Neutrophil (primary cell): ENCODE results near the gene CBLN2.

Experiments
- H3K27ac ChIP-seq: fragments of 200-600 bp; sonication (generic); 2 replicates; pipeline ENCODE4 v1.5.1; 2016; ENCODE audit warnings: mild to moderate bottlenecking, moderate library complexity
- H3K27me3 ChIP-seq: fragments of 200-600 bp; sonication (generic); 2 replicates; pipeline ENCODE4 v1.6.0; 2016; ENCODE audit warnings: mild to moderate bottlenecking
- H3K36me3 ChIP-seq: fragments of 200-600 bp; sonication (generic); 2 replicates; pipeline ENCODE4 v1.5.1; 2017
- H3K4me1 ChIP-seq, 2 experiments: fragments of 200-600 bp in 1 of 2; sonication (generic) in 1 of 2; 1 replicate in 1 of 2; 2 replicates in 1 of 2; pipeline versions ENCODE4 v1.5.1 to v1.6.1; 2013 to 2016; ENCODE audit warnings: low read depth in 1 of 2, low read length in 1 of 2, mild to moderate bottlenecking in 1 of 2, moderate library complexity in 1 of 2; ENCODE audit not compliant: control insufficient read depth in 1 of 2, insufficient read depth in 1 of 2
- H3K4me3 ChIP-seq, 2 experiments: fragments of 200-600 bp in 1 of 2; sonication (generic) in 1 of 2; 1 replicate in 1 of 2; 2 replicates in 1 of 2; pipeline ENCODE4 v1.5.1; 2013 to 2016; ENCODE audit warnings: low read depth in 1 of 2, low read length in 1 of 2, mild to moderate bottlenecking in 1 of 2, moderate library complexity in 1 of 2
- H3K9me3 ChIP-seq: fragments of 200-600 bp; sonication (generic); 2 replicates; pipeline ENCODE4 v1.5.1; 2016
- TF ChIP-seq, protein P1 (sequence below): fragments of 200-600 bp; sonication (generic); IDR thresholded peaks from 2 replicates; pipeline ENCODE4 v1.5.1; 2016; ENCODE audit warnings: antibody characterized with exemption

CBLN2 gene

DNA sequence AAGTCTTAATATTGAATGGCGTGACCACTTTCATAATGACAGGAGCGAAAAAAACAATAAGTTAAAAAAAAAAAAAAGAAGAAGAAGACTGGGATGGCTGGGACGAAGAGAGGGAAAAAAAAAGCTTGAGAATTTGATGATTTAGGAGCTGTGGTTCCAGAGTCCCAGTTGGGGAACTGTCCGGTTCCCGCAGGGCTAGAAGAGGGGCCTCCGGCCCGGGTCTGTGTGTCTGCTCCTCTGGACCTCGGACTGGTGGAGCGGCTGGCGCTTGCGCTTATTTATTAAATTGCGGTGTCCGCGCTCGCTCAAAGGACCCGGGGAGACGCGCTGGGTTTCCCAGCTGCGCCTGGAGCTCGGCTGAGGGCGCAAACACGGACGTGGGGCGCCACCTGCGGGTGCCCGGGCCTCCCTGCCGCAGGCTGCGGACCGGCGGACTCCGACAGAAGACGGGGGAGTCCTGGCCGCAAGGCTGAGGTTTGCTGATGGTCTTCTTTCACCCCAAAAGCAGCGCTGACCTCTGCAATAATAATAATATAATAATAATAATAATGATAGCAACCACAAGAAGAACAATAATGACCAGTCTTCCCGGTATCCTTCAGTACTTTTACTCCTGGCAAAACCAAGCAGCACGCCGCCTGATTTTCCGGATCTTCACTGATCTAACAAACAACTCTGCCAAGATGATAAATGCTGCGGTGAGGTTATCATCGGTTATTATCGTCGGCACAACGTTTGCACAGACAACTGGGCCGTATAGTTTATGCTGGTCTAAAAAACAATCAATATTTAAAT lies at the start of gene CBLN2:
CBLN2 (minus strand) TSS at position 251 of the 795 bp plus-strand sequence. CDS start 2,182 bp downstream, outside the sequence.
- H3K27me3 ChIP-seq: peaks cover 77% of the 10 kb centered on the region
- no peaks in the 10 kb centered on the region for H3K9me3 ChIP-seq
- TF ChIP-seq, protein P1, sequence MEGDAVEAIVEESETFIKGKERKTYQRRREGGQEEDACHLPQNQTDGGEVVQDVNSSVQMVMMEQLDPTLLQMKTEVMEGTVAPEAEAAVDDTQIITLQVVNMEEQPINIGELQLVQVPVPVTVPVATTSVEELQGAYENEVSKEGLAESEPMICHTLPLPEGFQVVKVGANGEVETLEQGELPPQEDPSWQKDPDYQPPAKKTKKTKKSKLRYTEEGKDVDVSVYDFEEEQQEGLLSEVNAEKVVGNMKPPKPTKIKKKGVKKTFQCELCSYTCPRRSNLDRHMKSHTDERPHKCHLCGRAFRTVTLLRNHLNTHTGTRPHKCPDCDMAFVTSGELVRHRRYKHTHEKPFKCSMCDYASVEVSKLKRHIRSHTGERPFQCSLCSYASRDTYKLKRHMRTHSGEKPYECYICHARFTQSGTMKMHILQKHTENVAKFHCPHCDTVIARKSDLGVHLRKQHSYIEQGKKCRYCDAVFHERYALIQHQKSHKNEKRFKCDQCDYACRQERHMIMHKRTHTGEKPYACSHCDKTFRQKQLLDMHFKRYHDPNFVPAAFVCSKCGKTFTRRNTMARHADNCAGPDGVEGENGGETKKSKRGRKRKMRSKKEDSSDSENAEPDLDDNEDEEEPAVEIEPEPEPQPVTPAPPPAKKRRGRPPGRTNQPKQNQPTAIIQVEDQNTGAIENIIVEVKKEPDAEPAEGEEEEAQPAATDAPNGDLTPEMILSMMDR: no peak
- H3K36me3 ChIP-seq: no peaks in the 10 kb centered on the region
- no peak within 1 kb of the TSS for H3K27ac ChIP-seq
- H3K4me1 ChIP-seq: peaks cover 0 to 24% of the 10 kb centered on the region in 2 experiments
- H3K4me3 ChIP-seq: no peak within 1 kb of the TSS

DNA sequence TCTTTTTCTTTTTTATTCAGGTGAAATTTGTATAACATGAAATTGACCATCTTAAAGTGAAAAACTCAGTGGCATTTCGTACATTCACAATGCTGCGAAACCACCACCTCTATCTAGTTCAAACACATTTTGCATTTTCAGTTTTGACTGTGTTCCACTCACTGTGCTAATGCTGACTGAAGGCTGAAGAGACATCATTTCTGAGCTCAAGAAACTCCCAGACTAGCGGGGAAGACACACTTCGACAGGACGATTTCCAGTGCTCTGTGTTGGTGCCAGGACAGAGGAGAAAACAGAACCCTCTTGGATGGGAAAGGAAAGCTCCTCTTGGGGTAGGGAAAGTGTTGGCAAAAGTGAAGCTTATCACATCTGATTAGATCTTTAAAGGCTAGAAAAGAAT lies 44.2 kb upstream of the CBLN2 start:
- no peak overlapping the region for H3K27ac ChIP-seq
- TF ChIP-seq, protein P1: no peak
- H3K4me1 ChIP-seq: no peaks in the 10 kb centered on the region
- no peaks in the 10 kb centered on the region for H3K36me3 ChIP-seq
- no peak overlapping the region for H3K4me3 ChIP-seq
- H3K9me3 ChIP-seq: no peaks in the 10 kb centered on the region
- no peaks in the 10 kb centered on the region for H3K27me3 ChIP-seq

GRCh38 chr18:72584787-72585186 lies 40.6 kb upstream of the CBLN2 start:
- Histone ChIP-seq H3K36me3 (no peaks in the 10 kb centered on the region), H3K27ac (no peak overlapping the region), H3K4me1 (no peaks in the 10 kb centered on the region), H3K9me3 (no peaks in the 10 kb centered on the region), H3K4me3 (no peak overlapping the region), H3K27me3 (no peaks in the 10 kb centered on the region)
- TF ChIP-seq, protein P1: no peak

DNA sequence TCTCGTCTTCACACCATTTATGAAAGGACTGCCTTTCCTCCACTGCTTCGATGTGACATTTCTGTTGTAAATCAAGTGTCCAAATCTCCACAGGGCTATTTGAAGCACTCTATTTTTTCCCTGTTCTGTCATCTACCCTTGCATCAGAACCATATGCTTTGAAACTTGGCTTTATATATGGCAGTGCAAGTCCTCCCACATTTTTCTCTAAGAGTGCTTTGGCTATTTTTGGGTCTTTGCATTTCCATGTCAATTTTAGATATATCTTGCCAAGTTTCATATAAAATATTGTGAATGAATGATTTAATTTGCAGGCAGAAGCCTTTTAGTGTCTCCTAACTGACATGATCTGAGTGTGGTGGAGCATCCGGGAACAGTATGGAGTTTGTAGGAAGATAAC lies 37.8 kb upstream of the CBLN2 start:
- TF ChIP-seq, protein P1: no peak
- Histone ChIP-seq H3K4me1 (no peaks in the 10 kb centered on the region), H3K27ac (no peak overlapping the region), H3K4me3 (no peak overlapping the region), H3K9me3 (no peaks in the 10 kb centered on the region), H3K36me3 (no peaks in the 10 kb centered on the region), H3K27me3 (no peaks in the 10 kb centered on the region)

GRCh38 chr18:72572896-72573295 lies 28.8 kb upstream of the CBLN2 start:
- Histone ChIP-seq H3K4me3 (no peak overlapping the region), H3K27ac (no peak overlapping the region), H3K36me3 (no peaks in the 10 kb centered on the region), H3K9me3 (no peaks in the 10 kb centered on the region), H3K4me1 (no peaks in the 10 kb centered on the region), H3K27me3 (no peaks in the 10 kb centered on the region)
- TF ChIP-seq, protein P1: no peak
